HG02884 (cell line): ENCODE measurements around the gene DGKH.
"Not testable (repeated sequence)": the region's sequence is repeated elsewhere in the genome, so short reads cannot be mapped to it uniquely, and the experiment has no call there.

ENCODE experiments used
- ATAC-seq: cut with Tn5 transposase; IDR thresholded peaks from one replicate; pipeline ENCODE4 v1.9.1; 2021; ENCODE audit warnings: mild to moderate bottlenecking, moderate library complexity; ENCODE audit not compliant: unreplicated experiment

The DGKH gene

DNA sequence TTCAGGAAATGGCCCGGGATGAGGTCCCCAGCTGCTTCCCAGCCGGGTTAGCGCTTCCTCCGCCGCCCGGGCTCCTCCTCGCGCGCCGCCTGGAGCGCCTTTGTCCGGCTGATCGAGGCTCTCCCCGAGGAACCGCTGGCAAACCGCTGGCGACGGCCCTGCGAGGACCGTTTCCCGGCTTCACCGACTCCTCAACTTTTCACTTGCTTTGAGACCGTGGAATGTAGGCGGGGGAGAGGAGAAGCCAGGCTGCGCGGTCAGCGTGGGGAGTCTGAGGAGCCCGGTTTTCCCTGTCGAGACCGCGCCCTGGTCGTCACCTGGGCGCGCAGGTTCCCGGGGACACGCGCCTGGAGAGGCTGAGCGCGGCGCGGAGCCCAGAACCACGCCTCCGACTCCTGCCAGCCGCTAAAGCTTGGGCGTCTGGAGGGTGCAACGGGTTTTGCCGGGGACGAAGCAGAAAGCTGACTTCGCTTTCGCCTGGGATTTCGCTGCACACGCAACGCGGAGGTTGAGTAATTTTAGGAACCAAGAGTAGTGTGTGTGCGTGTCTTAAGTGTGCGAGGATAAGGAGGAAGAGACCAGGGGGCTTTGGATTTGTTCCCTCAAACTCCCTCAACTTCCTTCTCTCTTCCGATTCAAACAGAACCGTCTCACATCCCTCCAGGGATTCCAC lies 7.3 kb upstream of the DGKH start:
- peak; percentile 28 for ATAC-seq

DNA sequence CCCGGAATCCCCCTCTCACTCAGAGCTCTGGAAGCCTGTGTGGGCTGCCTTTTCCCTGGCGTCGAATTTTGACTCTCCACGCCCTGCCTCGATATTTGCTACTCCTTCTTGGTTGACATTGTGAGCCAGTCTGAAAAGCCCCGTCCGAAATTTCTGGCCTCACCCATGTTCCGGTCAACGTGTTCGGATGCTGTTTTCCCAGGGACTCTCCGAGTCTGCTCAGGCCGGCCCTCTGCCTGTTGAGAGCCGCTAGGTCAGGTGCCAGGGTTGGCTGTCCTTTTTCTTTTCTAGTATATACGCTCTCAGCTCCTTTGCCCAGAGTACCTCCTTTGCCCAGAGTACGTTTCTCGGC lies 6.8 kb upstream of the DGKH start:
- peak; percentile 30 for ATAC-seq

DNA sequence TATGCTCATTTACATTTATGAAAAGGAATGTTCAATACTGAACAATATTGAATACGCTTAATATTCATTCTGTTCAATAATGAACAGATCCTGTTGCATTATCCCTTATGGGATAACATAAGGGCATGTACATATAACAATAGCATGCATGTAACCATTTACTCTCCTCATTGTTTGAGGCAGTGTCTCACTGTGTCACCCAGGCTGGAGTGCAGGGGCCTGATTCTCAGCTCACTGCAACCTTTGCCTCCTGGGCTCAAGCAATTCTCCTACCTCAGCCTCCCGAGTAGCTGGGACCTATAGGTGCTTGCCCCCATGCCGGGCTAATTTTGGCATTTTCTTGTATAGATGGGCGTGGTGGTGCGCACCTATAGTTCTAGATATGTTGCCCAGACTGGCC lies 4.8 kb upstream of the DGKH start:
- ATAC-seq: no peak

DNA sequence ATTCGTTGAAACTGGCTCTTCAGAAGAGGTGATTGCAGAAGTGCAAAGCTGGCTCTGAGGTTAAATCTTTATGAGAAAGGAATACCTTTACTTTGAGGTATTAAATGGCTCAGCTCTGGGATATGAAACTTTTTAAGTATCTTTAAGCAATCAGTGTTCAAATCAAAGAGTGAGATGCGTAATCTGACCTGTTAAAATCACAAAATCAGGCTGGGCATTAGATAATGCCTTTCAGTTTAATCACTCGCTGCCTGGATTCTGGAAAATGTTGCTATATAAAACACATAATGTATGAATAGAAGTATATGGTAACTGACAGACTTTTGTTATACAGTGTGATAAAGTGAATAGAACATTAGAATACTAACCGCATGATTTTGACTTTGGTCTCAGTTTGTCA lies 2.0 kb upstream of the DGKH start:
- ATAC-seq: no peak

DNA sequence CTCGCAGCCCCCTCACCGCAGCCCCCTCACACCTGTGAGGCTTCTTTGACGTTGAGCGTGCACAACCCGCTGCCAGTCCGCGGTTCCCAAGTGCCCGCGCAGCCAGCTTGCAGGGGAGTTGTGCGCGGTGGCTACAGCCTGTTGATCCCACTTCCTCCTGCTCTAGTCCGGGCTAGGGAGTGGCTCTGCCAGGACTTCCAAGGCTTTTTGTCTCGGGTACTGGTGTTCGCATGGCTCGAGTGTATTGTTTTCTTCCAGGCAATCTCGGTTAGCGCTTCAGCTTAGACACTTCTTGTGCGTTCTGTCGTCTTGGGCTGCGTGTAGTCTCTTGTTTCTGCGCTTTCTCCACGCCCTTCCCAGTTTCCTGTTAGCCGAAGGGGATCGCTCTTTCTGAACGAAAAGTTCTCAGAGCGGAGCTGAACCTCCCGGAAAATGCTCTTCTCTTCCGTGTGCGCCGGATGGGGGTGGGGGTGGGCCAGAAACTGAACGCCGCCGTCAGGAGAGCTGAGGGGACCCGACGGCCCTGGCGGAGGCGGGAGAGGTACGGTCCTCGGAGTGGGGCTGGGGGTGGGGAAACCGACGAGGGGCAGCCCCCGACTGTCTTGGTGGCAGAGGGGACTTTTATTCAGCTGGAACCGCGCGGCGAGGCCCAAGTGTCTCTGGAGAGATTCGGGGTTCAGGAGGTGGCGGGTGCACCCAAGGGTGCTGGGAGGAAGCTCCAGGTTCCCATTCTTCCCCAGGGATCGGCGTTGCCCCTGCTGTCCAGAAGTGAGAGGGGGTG lies 697 bp upstream of the DGKH start:
- ATAC-seq: peak; percentile 23

DNA sequence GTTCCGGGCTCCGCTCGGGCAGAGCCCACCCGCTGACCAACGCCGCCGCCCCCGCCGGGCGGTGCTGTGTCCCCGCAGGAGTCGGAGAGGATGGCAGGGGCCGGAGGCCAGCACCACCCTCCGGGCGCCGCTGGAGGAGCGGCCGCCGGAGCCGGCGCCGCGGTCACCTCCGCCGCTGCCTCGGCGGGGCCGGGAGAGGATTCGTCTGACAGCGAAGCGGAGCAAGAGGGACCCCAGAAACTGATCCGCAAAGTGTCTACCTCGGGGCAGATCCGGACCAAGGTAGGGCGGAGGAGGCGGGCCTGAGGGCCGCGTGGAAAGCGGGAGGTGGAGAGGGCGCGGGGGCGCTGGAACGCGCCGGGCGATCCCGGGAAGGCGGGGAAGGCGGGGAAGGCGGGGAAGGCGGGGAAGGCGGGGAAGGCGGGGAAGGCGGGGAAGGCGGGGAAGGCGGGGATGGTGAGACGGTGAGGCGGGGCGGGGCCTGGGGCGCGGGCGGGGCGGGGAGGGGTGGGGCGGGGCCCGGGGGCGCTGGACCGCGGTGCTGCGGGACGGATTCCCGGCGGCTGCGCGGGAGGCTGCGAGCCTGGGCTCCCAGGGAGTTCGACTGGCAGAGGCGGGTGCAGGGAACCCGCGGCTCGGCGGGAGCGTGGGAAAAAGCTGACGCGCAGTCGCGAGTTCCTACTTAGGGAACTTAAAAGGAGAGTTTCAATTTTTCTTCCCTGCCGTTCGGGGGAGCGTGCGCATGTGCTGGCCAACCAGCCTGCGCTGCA lies 421 bp downstream of the DGKH start:
- ATAC-seq: peak; percentile 36

DNA sequence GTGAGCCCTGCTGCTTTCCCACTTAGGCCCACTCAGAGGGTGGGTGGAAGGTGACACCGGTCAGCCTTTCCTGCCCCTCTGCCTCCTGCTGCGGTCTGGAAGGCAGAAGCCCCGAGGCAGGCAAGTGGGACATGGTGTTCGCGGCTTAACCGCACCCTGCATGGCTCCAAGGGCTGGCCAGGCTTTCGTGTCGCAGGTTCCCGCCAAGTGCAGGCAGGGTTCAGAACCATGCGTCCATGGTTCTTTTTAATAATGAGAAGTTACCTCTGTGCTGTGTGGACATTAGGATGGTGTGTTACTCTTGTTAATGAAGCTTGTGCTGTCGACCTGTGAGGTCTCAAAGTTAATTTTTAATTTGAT lies 986 bp downstream of the DGKH start:
- ATAC-seq: peak; percentile 24

DNA sequence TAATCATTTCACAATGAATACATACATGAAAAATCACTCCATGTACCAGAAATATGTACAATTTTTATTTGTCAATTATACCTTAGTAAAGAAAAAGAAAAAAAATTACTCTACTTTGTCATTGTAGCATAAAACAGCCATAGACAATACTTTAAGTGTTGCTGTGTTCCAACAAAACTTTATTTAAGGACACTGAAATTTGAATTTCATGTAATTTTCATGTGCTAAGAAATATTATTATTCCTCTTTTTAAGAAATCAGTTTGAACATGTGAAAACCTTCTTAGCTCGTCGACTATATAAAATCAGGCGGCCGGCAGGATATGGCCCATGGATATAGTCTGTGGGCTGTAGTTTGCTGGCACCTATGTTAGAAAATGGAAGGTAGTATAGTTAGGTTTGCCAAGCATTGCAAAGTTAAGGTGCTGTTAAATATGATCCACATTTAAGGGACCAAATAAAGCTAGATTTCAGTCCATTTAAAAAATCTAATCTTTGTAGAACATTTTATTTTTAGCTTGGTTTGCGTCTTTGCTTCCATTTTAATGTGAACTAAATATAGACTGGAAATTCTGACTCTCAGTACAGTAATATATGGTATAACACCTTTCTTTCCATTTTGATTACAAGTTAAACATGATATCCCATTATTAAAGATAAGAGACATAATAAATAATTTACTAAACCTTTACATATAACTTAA lies 6.5 kb downstream of the DGKH start:
- ATAC-seq: no peak

DNA sequence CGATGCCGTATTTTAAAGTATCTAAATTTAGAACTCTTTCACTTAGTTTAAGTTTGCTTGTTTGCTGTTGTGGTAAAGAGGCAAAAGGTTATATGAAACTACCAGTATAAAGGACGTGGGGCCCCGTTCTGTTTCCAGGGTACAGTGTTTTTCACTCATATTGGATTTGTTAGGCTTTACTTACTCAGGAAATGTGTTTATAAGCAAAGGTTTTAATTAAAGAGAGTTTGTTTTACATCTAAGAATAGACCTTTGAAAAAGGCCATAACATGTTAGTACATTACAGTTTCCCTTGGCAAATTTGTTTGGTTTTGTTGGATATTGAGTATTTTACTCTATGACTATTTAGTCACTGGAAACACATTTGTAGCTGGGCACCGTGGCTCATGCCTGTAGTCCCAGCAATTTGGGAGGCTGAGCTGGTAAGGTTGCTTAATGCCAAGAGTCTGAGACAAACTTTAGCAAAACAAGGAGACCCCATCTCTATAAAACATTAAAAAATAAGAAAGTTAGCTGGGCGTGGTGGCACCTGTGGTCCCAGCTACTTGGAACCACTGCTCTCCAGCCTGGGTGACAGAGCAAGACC lies 7.1 kb downstream of the DGKH start:
- ATAC-seq: no peak

DNA sequence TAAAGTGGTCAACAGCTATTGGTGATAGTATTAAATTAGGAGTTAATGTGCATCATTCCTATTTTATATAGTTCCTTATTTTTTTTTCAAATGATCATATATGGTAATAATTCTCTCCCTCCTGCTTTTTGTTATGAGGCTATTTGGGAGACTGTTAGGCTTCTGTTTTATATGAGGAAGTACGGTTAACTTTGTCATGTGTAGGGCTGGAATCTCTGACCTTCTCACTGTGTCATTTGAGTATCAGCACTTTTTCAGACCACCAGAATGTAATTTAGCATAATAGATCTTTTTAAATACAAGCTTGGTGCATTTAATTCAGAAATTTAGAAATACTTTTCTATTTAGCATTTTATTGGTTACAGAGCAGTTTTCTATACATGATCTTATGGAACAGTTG lies 7.7 kb downstream of the DGKH start:
- ATAC-seq: no peak

DNA sequence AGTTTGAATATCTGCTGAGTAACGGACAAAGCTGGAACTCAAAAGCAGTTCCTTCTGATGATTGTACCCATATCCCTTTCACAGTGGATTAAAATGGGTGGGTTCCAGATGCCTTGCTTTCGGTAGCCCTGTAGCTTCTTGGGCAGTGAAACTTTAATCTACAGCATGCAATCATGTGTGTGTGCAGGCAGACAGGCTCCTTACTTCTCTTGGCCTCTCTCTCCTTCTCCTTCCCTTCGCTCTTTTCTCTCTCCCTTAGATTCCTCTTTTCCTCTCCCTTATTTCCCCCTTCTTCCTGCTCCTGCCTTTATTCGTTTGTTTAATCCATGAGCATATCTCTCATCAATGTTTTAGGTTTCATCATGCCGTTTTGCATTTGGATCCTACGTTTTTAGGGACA lies 8.1 kb downstream of the DGKH start:
- no peak for ATAC-seq

DNA sequence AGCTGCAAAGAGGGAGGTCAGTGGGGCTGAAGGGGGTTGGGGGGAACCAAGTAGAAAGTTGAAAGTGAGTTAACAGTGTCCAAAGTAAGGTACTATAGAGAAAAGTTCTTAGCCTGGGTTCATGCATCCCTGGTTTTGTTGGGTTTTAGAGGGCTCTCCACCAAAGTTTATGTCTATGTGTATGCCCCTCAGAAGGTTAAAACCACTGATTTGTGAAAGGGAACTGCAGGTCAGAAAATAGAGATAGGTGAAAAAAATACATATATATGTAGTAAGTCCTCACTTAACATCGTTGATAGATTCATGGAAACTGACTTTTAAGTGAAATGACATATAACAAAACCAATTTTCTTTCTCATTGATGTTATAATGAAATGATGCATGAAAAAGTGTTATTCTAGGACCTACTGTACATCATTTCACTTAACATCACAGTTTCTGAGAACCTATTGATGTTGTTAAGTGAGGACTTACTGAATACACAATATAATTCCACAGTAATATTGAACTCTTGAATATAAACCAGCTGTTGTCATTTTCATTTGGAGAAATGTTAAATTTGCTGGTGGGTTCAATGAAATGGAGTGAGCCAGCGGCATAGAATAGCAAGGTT lies 9.6 kb downstream of the DGKH start:
- no peak for ATAC-seq

DNA sequence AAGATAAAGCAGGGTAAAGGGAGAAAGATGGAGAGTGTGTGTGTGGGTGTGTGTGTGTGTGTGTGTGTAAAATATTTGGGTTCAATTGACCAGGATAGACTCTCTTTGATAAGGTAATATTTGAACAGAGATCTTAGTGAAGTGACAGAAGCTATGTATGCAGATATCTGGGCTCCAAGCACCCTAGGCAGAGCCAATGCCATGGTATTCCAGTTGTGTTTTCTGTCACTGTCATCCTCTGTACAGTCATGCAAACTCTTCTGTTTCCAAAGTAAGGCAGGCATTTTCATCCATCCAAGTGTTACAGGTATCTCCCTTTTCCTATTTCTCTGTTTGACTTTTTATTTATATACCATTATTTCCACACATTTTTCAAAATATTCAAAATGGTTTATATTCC lies 13.5 kb downstream of the DGKH start:
- ATAC-seq: no peak

DNA sequence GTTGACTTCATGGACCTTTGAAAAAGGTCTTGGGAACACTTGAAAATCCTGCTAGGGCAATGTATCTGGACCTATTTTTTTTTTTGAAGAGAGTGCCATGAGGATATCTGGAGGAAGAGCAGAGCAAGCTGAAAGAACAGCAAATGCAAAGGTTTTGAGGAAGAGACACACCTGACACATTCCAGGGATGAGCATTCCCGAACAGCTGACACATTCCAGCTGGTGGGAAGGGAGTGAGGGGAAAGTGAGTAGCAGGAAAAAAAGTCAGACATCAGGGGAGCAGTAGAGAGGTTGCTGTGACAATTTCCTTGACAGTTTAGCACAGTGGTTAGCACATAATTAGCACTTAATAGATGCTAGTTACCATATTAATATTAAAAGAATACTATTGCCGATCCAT lies 14.7 kb downstream of the DGKH start:
- ATAC-seq: no peak

DNA sequence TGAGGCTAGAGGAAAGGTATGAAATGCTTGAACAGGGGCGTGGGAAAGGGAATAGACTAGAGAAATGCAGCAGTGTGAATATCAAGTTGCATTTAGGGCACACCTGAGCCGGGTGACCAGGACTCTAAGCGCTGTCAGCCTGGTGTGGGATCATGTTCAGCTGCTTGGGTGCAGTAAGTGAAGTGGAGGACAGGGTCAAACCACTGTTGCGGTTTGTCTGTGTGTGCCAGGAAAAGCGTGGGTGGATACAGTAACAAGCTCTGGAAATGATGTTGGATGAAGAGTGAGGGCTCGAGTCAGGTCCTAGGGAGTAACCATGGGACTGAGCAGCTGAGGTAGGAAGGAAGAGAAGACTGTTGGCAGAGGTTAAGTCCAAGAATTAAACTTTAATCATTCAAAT lies 15.8 kb downstream of the DGKH start:
- ATAC-seq: no peak

DNA sequence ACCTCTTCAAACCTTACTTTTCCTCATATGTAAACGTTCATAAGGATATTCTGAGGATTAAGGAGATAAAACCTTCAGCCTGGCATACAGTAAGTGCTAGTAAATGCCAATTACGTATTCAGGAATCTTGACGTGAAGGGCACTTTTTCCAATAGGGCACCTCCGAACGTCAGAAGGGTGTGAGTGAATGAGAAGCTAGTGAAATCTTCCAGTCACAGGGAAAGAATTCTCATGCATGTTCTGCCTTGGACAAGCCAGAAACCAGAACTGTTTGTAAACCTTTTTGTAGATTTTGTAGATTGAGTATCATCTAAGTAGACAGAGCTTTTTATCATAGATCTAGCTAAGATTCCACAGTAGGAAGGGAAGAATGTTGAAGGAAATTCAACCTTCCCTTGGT lies 16.5 kb downstream of the DGKH start:
- no peak for ATAC-seq

DNA sequence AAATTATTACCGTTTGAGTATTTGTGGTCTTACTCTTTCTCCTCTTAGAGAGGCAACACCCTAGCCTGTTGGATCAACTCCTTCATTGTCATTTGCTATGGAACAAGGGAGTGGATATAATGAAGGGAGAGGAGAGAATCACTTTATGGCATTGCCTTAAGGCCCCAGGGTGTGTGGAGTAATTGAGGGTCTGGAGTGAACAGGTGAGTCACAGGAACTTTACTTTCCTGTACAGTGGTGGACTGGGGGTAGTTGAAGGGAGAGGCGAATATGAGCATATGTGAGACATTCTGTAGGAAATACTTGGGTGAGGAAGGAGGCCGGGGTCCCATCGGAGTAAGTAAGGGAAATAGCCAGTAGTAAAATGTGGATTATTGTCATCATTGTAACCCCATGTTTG lies 17.0 kb downstream of the DGKH start:
- ATAC-seq: no peak

DNA sequence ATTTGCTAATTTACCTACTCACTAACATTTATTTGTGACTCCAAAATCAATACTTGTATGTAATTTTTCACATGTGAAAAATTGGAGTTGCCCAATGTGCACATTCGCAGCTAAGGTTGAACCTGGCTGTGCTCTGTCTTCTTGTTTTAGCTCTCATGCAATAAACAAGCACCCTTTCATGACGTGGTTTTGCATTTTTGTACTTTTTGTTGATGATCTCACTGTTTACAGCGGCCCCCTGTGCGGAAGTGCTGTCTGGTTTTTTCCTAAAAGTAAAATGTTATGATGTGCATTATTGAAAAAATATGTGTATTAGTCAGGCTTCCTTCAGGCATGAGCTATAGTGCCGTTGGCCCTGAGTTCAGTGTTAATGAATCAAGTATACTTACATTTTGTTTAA lies 18.1 kb downstream of the DGKH start:
- ATAC-seq: no peak

DNA sequence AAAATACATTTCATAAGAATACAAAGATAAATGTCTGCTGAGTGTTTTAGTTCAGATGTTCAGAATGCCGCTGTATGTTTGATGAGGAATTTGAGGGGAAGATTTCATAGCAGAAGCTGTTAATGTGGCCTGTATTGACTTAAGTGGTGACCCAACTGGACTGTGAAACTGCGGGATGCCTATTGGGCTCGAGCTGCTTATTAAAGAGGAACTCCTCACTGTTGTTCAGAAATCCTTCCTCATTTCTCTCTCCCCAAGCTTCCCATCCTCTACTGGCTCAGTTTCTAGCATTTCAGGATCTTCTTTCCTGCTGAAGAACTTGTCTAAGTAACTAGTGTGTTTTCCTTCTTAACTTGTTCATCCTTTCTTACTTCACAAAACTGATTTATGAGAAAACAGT lies 20.4 kb downstream of the DGKH start:
- ATAC-seq: no peak

DNA sequence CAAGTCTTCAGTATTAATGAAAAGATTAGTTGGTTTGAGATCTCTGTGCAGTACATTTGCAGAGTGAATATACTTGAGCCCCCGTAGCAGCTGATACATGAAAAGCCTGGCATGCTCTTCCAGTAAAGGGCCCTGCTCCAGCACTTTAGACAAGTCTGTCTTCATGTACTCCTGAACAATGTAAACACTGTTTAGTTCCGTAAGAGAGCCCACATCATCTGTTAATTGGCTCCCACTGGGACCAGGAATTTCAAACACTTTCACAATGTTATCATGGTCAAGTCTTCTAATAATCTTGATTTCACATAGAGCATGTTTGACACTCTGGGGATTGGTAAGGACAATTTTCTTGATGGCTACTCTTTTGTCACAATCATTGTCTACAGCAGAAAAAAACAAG lies 22.2 kb downstream of the DGKH start:
- ATAC-seq: not testable (repeated sequence)

DNA sequence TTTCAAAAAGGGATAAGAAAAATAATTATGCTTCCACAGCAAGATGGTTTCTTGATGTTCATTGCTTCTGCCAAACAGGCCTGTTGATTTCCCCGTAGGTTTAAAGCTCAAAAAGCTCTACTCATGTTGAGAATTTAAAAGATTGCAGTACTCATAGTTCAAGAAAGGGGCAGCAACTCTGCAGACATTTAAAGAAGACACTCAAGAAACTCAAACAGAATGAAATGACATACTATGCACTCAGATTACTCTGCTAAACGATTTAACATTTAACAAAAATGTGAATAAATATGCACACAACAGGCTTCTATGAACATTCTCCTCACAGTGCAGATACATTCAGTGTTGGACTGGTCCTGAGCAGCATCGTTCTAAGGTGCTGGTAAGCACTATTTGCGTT lies 22.7 kb downstream of the DGKH start:
- not testable (repeated sequence) for ATAC-seq
